Ecto neural progenitor cell (in vitro differentiated cells): Measurements from ENCODE around the gene DPY19L1.
"Not testable (repeated sequence)": the region's sequence is repeated elsewhere in the genome, so short reads cannot be mapped to it uniquely, and the experiment has no call there.

ENCODE experiments used
- DNase-seq: peaks from one replicate; pipeline ENCODE4 v3.0.0-alpha.2; 2018; ENCODE audit warnings: low spot score

DPY19L1 gene

DNA sequence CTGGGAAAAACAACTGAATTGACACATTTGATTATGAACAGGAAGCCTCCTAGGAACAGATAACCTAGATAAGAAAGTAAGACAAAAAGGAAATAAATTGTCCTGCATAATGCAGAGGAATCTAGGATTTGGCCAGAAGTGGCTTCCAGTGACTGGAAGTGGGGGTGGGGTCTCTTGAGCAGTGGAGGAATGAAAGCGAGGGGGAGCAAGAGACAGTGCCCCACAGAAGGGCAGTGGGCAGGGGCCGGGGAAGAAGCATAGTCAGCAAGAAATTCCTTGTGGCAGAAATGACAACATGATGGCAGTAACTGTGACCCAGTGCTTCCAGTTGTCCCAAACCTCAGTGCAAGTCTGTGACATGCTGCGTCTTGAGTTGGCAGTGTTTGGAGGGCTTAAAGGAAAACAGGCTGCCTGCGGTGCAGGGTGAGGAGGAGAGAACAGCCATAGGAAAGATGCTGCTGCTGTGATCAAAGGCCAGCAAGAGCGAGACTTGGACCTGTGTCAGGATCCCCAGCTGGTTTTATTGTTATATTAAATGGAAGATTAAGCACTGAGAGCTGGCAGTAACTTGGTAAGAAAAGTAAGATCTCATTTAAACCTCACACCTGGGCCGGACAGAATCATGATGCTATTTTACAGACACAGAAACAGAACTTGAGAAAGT, 119.0 kb downstream of the DPY19L1 start:
- DNase-seq: not testable (repeated sequence)

DNA sequence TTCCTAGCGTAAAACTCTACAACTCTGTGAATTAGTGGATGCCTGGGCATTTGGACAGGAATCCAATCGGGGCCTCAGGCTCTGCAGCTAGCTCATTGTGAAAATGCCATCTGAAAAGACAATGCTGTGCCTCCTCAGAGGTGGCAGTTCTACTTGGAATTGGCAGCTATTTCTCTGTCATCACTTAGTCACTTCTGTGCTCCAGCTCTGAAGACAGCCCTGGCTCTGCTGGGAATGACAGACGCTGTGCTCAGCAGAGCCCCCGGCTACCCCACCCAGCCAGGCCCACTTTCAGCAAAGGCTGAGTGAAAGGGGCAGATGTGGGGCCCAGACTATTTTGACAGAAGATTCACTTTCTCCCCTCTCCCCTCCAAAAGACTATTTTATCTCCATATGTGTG, 119.8 kb downstream of the DPY19L1 start:
- not testable (repeated sequence) for DNase-seq

GRCh38 chr7:34916267-34916666, 121.0 kb downstream of the DPY19L1 start:
- no peak for DNase-seq

DNA sequence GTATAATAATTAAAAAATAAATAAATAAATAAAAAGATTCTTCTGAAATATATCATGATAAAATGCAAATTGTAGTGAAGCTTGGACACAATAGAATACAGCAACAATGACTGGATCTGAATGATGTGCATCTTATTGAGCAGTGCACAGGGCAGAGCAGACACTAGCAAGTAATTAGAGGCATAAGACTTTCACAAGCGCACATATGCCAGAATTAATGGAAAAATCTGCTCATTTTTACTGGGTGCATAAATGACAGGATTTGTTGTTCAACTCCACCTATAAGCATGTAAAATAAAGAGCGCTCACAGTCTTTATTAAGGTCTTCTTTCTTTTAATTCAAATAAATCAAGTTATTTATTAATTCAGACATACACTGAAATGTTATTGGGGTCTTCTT, 125.0 kb downstream of the DPY19L1 start:
- no peak for DNase-seq

DNA sequence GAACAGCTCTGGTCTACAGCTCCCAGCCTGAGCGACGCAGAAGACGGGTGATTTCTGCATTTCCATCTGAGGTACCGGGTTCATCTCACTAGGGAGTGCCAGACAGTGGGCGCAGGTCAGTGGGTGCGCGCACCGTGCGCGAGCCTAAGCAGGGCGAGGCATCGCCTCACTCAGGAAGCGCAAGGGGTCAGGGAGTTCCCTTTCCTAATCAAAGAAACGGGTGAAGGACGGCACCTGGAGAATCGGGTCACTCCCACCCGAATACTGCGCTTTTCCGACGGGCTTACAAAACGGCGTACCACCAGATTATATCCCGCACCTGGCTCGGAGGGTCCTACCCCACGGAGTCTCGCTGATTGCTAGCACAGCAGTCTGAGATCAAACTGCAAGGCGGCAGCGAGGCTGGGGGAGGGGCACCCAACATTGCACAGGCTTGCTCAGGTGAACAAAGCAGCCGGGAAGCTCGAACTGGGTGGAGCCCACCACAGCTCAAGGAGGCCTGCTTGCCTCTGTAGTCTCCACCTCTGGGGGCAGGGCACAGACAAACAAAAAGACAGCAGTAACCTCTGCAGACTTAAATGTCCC, 130.9 kb downstream of the DPY19L1 start:
- DNase-seq: not testable (repeated sequence)

DNA sequence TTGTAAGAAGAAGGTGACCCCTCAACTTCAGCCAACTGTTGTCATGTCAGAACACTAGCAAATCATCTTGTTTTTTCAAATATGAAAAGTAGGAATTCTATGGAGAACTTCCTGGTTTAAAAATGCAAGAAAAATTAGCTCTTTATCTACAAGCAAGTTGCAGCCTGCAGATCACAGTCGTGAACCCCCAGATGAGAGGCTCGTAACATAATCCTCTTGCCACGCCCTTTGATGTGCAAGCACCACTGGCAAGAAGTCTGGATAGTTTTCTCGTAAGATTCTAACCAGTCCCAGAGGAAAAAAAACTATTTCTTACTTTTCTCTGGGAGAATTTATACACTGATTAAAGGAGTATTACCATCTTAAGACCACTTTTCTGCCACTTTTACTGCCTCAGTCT, 132.3 kb downstream of the DPY19L1 start:
- DNase-seq: no peak

- not testable (repeated sequence) for DNase-seq
Observed at GRCh38 chr7:34903921-34904320, 133.4 kb downstream of the DPY19L1 start.

DNA sequence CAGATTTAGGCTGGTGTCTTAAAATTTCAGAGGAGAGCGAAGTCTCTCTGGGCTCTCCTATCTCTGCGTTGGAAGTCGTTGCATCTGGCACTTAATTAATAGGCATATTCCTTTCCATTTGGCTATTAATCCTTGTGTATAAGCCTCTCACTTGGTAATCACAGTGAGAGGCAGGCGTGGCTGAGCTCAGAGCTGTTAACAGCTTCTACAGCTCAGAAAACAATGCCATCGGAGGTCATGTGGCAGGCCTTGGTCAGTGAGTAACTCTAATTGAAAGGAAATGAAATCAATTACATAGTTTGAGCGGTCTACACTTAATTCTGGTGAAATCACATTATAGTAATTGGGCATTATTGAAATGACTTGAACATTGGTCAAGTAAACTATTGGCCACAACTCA, 135.1 kb downstream of the DPY19L1 start:
- no peak for DNase-seq

DNA sequence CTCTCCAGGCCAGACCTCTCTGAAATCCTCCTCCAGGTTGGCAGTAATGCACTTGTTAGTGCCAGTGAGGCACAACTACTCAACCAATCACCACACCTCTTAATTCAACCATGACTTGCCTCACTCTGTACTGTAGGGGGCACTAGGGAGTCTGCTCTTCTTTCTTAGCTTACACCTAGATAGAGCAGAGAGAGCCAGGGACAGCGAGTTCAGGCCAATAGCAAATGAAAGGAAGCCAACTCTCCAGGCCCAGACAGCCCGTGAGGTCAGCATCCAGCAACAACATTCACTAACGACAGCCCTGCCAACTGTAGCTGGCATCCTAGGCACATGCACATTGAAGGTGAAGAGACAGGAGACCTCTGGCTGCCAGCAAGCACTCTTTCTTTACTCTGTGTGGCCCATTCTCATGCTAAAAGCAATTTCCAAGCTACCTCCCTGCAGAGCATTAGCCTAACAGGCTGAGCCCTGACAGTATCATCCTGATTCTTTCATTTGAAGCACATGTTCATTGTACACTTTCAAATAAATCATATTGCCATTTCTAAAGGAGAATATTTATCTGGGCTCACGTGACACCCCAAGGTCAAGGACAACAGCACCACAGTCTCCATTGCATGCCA, 136.3 kb downstream of the DPY19L1 start:
- DNase-seq: no peak

GRCh38 chr7:34895202-34895601, 142.1 kb downstream of the DPY19L1 start:
- DNase-seq: no peak

GRCh38 chr7:34889951-34890350, 147.3 kb downstream of the DPY19L1 start:
- DNase-seq: no peak

GRCh38 chr7:34886856-34887255, 150.4 kb downstream of the DPY19L1 start:
- no peak for DNase-seq

GRCh38 chr7:34883855-34884254, 153.4 kb downstream of the DPY19L1 start:
- not testable (repeated sequence) for DNase-seq

- no peak for DNase-seq
Observed at GRCh38 chr7:34879871-34880270, 157.4 kb downstream of the DPY19L1 start.

DNA sequence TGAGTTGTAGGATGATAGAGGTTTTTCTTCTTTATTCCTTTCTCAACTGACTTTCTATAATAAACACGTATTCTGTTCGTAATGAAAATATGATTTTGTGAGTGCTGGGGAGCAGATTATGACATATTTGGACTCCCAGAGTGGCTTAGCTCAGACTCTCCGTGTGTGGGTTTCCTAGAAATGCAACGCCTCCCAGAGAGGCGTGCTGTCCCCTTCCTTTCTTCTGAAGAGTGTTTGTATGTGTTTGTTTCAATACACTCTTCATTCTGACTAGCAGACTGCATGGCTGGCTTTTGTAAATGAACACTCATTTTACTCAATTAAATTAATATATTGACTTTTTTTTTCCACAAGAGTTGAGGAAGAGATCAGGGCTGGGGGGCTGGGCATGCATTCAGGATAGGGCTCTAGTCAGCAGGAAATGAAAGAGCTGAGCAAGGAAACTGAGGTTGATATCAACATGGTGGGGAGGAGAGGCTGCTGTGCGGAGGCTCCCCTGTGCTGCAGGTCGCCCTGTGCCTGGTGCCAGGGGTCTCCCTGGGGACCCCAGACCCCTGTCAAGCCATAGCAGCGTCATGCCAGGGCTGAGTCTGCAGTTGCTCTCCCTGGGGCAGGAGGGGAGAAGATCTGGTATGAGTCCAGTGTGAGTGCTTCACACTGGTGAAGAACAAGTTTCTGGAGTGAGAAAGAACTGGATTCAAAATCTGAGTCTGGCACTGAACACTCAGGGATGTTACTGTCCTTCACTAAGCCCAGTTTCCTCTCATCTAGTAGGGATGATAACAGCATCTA, 158.1 kb downstream of the DPY19L1 start:
- not testable (repeated sequence) for DNase-seq
